HCT116 (cell line): Measurements from ENCODE around the gene PGBD5. TPM values are rescaled to one million over a fixed set of nuclear protein-coding genes. Genes with fewer than 3 reads are reported as not detected.

ENCODE experiments used
- ATAC-seq: fragments of 200-7000 bp; cut with Tn5 transposase; 2 replicates; pipeline ENCODE4 v1.9.1; 2020; ENCODE audit warnings: mild to moderate bottlenecking, moderate library complexity
- BruUV-seq: library from RNA; stranded (reverse); fragments of 400-500 nt; replicated peaks from 2 replicates; lab custom pipeline; 2021; lab: Mats Ljungman, UMichigan
- CTCF ChIA-PET: fragments of 300-600 bp; sonication (Branson Sonifier 250); formaldehyde crosslinking; loops from one replicate; lab custom pipeline; 2021; ENCODE audit warnings: antibody characterized with exemption; lab: Charles Lee
- POLR2A ChIA-PET: fragments of 300-600, 350-600 bp; sonication (Branson Sonifier 250); formaldehyde crosslinking; loops from one replicate; lab custom pipeline; 2021; ENCODE audit warnings: antibody characterized with exemption; lab: Charles Lee
- RAD21 ChIA-PET, 2 experiments: fragments of 300-600 bp; sonication (Branson Sonifier 250); formaldehyde crosslinking; loops; one replicate each; lab custom pipeline; 2023; ENCODE audit warnings: low total read pairs in 2 of 2; ENCODE audit not compliant: uncharacterized antibody in 2 of 2, unreplicated experiment in 2 of 2, low non-redundant PET in 1 of 2; lab: Charles Lee
- DNase-seq: peaks from one replicate; pipeline ENCODE4 v3.0.0-alpha.2; 2010; ENCODE audit warnings: low read depth, low spot score
- H2AFZ ChIP-seq: fragments of 200-600 bp; shearing (Covaris generic), sonication (generic); 2 replicates; pipeline ENCODE4 v1.6.1; 2017; ENCODE audit warnings: low read depth, mixed run types, mixed read lengths, antibody characterized with exemption, low read length; ENCODE audit not compliant: poor library complexity, severe bottlenecking
- H3K27ac ChIP-seq: 2 replicates; pipeline ENCODE4 v1.5.1; 2012; ENCODE audit warnings: low read depth, low read length
- H3K27me3 ChIP-seq: fragments of 200-600 bp; sonication (generic); 2 replicates; pipeline ENCODE4 v1.6.1; 2016; ENCODE audit warnings: mixed run types, low read length, mixed read lengths; ENCODE audit not compliant: insufficient read depth
- H3K36me3 ChIP-seq, 2 experiments: fragments of 200-500 bp in 1 of 2; fragments of 200-600 bp in 1 of 2; sonication (Bioruptor generic) in 1 of 2; sonication (generic) in 1 of 2; 2 replicates each; pipeline versions ENCODE4 v1.5.1 to v1.6.1; 2014 to 2016; ENCODE audit warnings: low read length in 2 of 2, inconsistent platforms in 1 of 2, mixed read lengths in 1 of 2, mixed run types in 1 of 2; ENCODE audit not compliant: insufficient read depth in 2 of 2, control insufficient read depth in 1 of 2
- H3K4me1 ChIP-seq, 2 experiments: fragments of 200-600 bp in 1 of 2; sonication (generic) in 1 of 2; 2 replicates each; pipeline versions ENCODE4 v1.5.1 to v1.6.1; 2012 to 2017; ENCODE audit warnings: low read length in 2 of 2, inconsistent platforms in 1 of 2, mild to moderate bottlenecking in 1 of 2, mixed read lengths in 1 of 2, mixed run types in 1 of 2, moderate library complexity in 1 of 2; ENCODE audit not compliant: insufficient read depth in 2 of 2, control insufficient read depth in 1 of 2
- H3K4me2 ChIP-seq: fragments of 200-600 bp; sonication (generic); 2 replicates; pipeline ENCODE4 v1.6.1; 2017; ENCODE audit warnings: mixed run types, low read length, mixed read lengths
- H3K4me3 ChIP-seq, 2 experiments: fragments of 200-600 bp in 1 of 2; sonication (generic) in 1 of 2; replicated peaks in 1 of 2; 2 replicates each; pipeline ENCODE4 v1.5.1; 2011 to 2016; ENCODE audit warnings: low read length in 2 of 2, control low read depth in 1 of 2, low read depth in 1 of 2, mild to moderate bottlenecking in 1 of 2, mixed read lengths in 1 of 2, mixed run types in 1 of 2
- H3K79me2 ChIP-seq: fragments of 200-600 bp; sonication (generic); 2 replicates; pipeline ENCODE4 v1.6.1; 2017; ENCODE audit warnings: mild to moderate bottlenecking, mixed run types, low read length, moderate library complexity, mixed read lengths; ENCODE audit not compliant: insufficient read depth
- H3K9ac ChIP-seq: fragments of 200-600 bp; sonication (generic); 2 replicates; pipeline ENCODE4 v1.6.1; 2016; ENCODE audit warnings: low read length, mixed read lengths
- H3K9me2 ChIP-seq: fragments of 200-600 bp; sonication (generic), shearing (Covaris generic); 2 replicates; pipeline ENCODE4 v1.6.1; 2017; ENCODE audit warnings: mixed run types, mild to moderate bottlenecking, moderate library complexity; ENCODE audit not compliant: insufficient read depth
- H3K9me3 ChIP-seq, 2 experiments: fragments of 200-500 bp in 1 of 2; fragments of 200-600 bp in 1 of 2; sonication (Bioruptor generic) in 1 of 2; sonication (generic) in 1 of 2; 2 replicates each; pipeline ENCODE4 v1.6.1; 2014 to 2017; ENCODE audit warnings: low read length in 2 of 2, mixed read lengths in 2 of 2, inconsistent platforms in 1 of 2, low read depth in 1 of 2, mild to moderate bottlenecking in 1 of 2, mixed run types in 1 of 2, moderate library complexity in 1 of 2; ENCODE audit not compliant: control insufficient read depth in 1 of 2, insufficient read depth in 1 of 2
- H4K20me1 ChIP-seq: fragments of 200-600 bp; sonication (generic), shearing (Covaris generic); 2 replicates; pipeline ENCODE4 v1.6.1; 2017; ENCODE audit warnings: mixed run types, mild to moderate bottlenecking, moderate library complexity; ENCODE audit not compliant: insufficient read depth
- CBX3 ChIP-seq: IDR thresholded peaks from 2 replicates; pipeline ENCODE4 v1.6.1; 2012; ENCODE audit warnings: low read depth
- EGR1 ChIP-seq: IDR thresholded peaks from 2 replicates; pipeline ENCODE4 v1.6.1; 2012; ENCODE audit warnings: low read depth
- EZH2 ChIP-seq: fragments of 200-600 bp; sonication (generic); IDR thresholded peaks from 2 replicates; pipeline ENCODE4 v1.6.1; 2017; ENCODE audit warnings: antibody characterized with exemption, mixed run types
- FOSL1 ChIP-seq: IDR thresholded peaks from 2 replicates; pipeline ENCODE4 v1.6.1; 2012; ENCODE audit warnings: low read depth
- RAD21 ChIP-seq: IDR thresholded peaks from 2 replicates; pipeline ENCODE4 v1.6.1; 2012; ENCODE audit warnings: low read depth, mild to moderate bottlenecking
- SIN3A ChIP-seq: IDR thresholded peaks from 2 replicates; pipeline ENCODE4 v1.6.1; 2012; ENCODE audit warnings: low read depth
- SRF ChIP-seq: IDR thresholded peaks from 2 replicates; pipeline ENCODE4 v1.6.1; 2012; ENCODE audit warnings: low read depth
- TCF7L2 ChIP-seq: IDR thresholded peaks from 2 replicates; pipeline ENCODE4 v1.7.0; 2011; ENCODE audit warnings: borderline replicate concordance, inconsistent platforms; ENCODE audit not compliant: insufficient read depth, insufficient read length; ENCODE audit errors: extremely low read depth
- YY1 ChIP-seq: IDR thresholded peaks from 2 replicates; pipeline ENCODE4 v1.6.1; 2011; ENCODE audit warnings: low read length, low read depth, moderate library complexity, mild to moderate bottlenecking; ENCODE audit not compliant: insufficient replicate concordance; ENCODE audit errors: extremely low read depth
- ZFX ChIP-seq: fragments of 450-650 bp; IDR thresholded peaks from 2 replicates; pipeline ENCODE4 v1.6.1; 2017
- intact Hi-C: fragments of 100-400 bp; cut with micrococcal nuclease; formaldehyde crosslinking; loops from 2 replicates; pipeline ENCODE4 v1.10.0; 2022
- total RNA-seq: library from RNA; stranded (reverse); gene quantifications from one replicate; pipeline ENCODE4 v1.2.1, GENCODE V29; 2021; ENCODE audit not compliant: unreplicated experiment
- TF ChIP-seq, protein P1 (sequence below): IDR thresholded peaks from 2 replicates; pipeline ENCODE4 v1.6.1; 2011; ENCODE audit warnings: mild to moderate bottlenecking, low read length, moderate library complexity; ENCODE audit not compliant: insufficient replicate concordance; ENCODE audit errors: extremely low read depth
- TF ChIP-seq, protein P2 (sequence below): IDR thresholded peaks from 2 replicates; pipeline ENCODE4 v1.6.1; 2012; ENCODE audit warnings: low read depth

PGBD5 gene
- total RNA-seq, 1 experiment from 2014 or later: 0.27 TPM

DNA sequence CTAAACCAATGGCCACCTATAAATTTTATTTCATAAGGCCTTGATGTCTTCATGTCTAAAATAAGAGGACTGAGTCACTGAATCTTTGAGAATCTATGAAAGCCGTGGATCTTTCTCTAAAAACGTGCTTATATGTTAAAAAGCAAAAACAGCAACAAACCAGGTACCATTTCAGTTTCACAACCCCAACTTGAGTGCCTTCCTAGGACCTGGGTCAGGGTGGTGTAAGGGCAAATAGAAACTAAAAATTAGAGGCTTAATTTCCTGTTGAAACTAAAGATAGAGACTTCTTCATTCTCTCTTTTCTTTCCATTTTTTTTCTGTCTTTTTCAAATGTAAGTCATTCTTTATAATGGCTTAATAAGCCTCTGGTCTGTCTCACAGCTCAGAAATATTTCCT, 27.2 kb upstream of the PGBD5 start:
- no peaks in the 10 kb centered on the region for H3K36me3 ChIP-seq
- TF ChIP-seq, protein P1, sequence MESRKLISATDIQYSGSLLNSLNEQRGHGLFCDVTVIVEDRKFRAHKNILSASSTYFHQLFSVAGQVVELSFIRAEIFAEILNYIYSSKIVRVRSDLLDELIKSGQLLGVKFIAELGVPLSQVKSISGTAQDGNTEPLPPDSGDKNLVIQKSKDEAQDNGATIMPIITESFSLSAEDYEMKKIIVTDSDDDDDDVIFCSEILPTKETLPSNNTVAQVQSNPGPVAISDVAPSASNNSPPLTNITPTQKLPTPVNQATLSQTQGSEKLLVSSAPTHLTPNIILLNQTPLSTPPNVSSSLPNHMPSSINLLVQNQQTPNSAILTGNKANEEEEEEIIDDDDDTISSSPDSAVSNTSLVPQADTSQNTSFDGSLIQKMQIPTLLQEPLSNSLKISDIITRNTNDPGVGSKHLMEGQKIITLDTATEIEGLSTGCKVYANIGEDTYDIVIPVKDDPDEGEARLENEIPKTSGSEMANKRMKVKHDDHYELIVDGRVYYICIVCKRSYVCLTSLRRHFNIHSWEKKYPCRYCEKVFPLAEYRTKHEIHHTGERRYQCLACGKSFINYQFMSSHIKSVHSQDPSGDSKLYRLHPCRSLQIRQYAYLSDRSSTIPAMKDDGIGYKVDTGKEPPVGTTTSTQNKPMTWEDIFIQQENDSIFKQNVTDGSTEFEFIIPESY: no peak
- TF ChIP-seq RAD21: no peak
- TF ChIP-seq TCF7L2: no peak
- TF ChIP-seq YY1: no peak
- no peak for TF ChIP-seq CBX3
- TF ChIP-seq EGR1: no peak
- TF ChIP-seq, protein P2, sequence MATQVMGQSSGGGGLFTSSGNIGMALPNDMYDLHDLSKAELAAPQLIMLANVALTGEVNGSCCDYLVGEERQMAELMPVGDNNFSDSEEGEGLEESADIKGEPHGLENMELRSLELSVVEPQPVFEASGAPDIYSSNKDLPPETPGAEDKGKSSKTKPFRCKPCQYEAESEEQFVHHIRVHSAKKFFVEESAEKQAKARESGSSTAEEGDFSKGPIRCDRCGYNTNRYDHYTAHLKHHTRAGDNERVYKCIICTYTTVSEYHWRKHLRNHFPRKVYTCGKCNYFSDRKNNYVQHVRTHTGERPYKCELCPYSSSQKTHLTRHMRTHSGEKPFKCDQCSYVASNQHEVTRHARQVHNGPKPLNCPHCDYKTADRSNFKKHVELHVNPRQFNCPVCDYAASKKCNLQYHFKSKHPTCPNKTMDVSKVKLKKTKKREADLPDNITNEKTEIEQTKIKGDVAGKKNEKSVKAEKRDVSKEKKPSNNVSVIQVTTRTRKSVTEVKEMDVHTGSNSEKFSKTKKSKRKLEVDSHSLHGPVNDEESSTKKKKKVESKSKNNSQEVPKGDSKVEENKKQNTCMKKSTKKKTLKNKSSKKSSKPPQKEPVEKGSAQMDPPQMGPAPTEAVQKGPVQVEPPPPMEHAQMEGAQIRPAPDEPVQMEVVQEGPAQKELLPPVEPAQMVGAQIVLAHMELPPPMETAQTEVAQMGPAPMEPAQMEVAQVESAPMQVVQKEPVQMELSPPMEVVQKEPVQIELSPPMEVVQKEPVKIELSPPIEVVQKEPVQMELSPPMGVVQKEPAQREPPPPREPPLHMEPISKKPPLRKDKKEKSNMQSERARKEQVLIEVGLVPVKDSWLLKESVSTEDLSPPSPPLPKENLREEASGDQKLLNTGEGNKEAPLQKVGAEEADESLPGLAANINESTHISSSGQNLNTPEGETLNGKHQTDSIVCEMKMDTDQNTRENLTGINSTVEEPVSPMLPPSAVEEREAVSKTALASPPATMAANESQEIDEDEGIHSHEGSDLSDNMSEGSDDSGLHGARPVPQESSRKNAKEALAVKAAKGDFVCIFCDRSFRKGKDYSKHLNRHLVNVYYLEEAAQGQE: no peak
- no peak for TF ChIP-seq ZFX
- no peak for TF ChIP-seq FOSL1
- no peak for TF ChIP-seq EZH2
- TF ChIP-seq SRF: no peak
- TF ChIP-seq SIN3A: no peak
- TF ChIP-seq, all 23 proteins: peak for 0
- ChIA-PET POLR2A (no interaction called here), RAD21 (no interaction called here), CTCF (no interaction called here)
- DNase-seq (no peak), ATAC-seq (no peak)
- H3K4me1 ChIP-seq: no peaks in the 10 kb centered on the region
- no peak overlapping the region for H3K4me2 ChIP-seq
- intact Hi-C loops: no loop called here
- H3K27me3 ChIP-seq: peaks cover 10% of the 10 kb centered on the region
- H3K27ac ChIP-seq: no peak overlapping the region
- BruUV-seq: no TSS peak
- no peak overlapping the region for H3K4me3 ChIP-seq
- no peaks in the 10 kb centered on the region for H3K79me2 ChIP-seq
- no peaks in the 10 kb centered on the region for H3K9me3 ChIP-seq
- H2AFZ ChIP-seq: no peak overlapping the region
- no peaks in the 10 kb centered on the region for H4K20me1 ChIP-seq
- no peak overlapping the region for H3K9ac ChIP-seq
- no peaks in the 10 kb centered on the region for H3K9me2 ChIP-seq
